Measurements from ENCODE around the gene LMAN1L.

Gene LMAN1L

GRCh38 chr15:74817370-74817737, 4.7 kb downstream of the LMAN1L start:
- DNase-seq: no peak

GRCh38 chr15:74820056-74820455, 7.4 kb downstream of the LMAN1L start:
- DNase-seq: no peak

GRCh38 chr15:74821091-74821789, 8.6 kb downstream of the LMAN1L start:
- no peak for DNase-seq

DNA sequence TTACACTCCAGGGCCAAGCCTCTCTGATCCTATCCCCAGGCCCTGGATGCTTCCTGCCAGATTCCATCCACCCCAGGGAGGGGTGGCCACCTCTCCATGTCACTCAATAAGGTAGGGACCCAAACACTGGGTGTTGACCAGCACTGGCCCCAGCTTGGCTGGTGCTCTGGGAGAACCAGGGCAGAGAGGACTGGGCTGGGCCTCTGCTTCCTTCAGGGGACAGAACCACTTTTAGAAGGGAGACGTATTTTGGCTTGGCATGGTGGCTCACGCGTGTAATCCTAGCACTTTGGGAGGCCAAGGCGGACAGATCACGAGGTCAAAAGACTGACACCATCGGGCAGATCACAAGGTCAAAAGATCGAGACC, 9.1 kb downstream of the LMAN1L start:
- no peak for DNase-seq

GRCh38 chr15:74822233-74822632, 9.6 kb downstream of the LMAN1L start:
- no peak for DNase-seq

DNA sequence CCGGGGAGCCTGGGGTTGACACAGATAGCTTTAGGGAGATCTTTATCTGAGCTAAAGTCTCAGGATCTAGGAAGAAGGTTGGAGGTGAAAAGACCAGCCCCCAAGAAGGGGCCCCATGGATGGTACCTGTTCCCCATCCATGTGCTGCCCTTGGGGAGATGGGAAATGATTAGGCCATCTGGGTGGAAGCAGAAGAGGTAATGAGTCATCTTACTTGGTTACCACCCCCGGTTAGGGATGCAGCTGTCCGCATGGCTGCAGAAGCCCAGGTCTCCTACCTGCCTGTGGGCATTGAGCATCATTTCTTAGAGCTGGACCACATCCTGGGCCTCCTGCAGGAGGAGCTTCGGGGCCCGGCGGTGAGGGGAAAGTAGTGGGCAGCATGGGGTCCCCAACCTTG, 10.7 kb downstream of the LMAN1L start:
- no peak for DNase-seq

DNA sequence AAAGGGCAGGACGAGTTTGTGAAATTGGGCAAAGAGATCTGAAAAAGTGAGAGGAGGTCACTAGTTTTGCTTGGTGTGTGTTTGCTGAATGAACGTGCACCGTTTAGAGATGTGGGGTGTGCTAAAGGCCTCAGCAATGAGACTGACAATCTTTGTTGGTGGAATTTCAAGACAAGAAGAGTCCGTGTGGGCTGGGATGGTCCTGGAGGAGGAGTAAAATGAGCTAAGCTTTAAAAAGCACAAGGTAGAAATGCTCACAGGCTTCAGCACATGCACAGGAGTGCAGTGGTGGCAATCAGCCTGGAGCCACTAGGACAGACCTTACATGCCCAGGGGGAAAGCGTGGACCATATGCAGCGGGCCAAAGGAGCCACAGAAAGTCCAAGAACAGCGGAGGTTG, 12.3 kb downstream of the LMAN1L start:
- no peak for DNase-seq

DNA sequence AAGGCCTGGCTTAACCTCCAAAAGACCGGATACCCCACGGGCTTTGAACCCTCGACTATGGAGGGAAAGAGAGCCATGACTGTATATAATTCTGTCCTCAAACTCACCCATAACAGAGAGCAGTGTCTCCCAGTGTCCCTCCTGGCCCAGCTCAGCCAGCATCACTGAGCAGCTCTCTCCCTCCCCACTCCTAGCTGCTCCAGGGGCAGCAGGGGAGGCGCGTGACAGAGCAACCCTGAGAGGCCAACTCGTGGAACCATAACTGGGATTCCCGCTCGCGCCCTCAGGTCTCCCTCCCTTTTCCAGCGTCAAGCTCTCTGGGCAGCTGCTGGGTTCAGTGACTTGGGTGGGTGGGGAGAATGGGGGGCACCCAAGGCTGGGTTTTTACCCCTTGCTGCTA, 13.2 kb downstream of the LMAN1L start:
- DNase-seq: no peak

DNA sequence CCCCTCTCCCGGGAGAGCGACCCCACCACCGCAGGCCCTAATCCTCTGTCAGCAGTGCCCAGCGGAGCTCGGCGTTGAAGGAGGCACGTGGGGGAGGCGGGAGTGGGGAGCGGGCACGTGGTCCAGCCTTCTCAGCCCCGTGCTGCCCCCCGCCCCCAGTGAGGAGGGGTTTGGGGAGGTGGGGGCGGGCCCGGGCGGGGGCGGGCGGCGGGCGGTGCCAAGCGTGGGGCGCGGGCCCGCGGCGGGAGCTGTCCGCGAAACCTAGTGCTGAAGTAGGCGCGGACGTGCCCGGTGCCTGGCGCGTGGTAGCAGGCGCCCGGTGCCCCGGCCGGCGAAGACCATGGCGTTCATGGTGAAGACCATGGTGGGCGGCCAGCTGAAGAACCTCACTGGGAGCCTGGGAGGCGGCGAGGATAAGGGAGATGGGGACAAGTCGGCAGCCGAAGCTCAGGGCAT, 13.8 kb downstream of the LMAN1L start, which contains the start of gene CPLX3:
Gene CPLX3 (plus strand): TSS at position 264 of the 456 bp plus-strand sequence. CDS start 77 bp downstream, at position 341.
- DNase-seq: no peak

GRCh38 chr15:74826921-74827320, 14.3 kb downstream of the LMAN1L start:
- DNase-seq: no peak

DNA sequence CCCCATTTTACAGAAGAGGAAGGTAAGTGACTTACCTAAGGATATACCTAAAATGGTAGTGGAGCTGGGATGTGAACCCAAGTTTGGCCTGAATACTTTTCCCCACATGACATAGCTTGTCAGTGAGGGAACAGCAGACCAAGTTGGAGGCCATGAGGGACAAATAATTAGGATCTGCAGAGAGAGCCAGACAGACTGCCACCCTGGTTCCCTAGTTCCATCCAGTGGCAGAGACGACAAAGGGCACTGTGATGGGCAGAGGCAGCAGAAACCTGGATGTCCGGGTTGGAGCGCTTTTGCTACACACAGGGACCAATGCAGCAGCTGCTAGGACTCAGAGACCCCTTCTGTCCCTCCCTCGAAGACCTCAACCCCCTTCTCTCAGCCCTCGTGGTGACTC, 15.0 kb downstream of the LMAN1L start:
- DNase-seq: no peak

GRCh38 chr15:74828835-74829234, 16.2 kb downstream of the LMAN1L start:
- no peak for DNase-seq

DNA sequence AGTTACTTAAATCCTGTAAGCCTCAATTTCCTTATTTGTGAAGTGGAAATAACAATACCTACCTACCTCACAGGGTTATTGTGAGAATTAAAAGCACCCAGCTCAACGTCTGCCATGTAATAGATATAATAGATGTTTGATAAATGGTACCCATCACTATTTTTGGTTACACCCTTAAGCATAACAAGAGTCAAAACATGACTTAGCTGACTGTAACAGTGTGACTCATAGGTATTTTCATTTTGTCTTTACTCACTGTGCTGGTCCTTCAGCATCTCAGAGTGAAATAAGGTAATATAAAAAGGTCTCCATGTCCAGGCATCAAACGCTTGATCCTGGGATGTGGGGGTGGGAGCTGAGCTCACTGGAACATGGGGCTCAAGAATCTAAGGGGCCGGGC, 16.9 kb downstream of the LMAN1L start:
- DNase-seq: no peak

GRCh38 chr15:74829991-74830390, 17.4 kb downstream of the LMAN1L start:
- no peak for DNase-seq

GRCh38 chr15:74830868-74831267, 18.2 kb downstream of the LMAN1L start:
- DNase-seq: no peak

- DNase-seq: no peak
These were observed 19.3 kb downstream of the LMAN1L start for GRCh38 chr15:74831813-74832495.

GRCh38 chr15:74832826-74833225, 20.2 kb downstream of the LMAN1L start:
- DNase-seq: no peak

DNA sequence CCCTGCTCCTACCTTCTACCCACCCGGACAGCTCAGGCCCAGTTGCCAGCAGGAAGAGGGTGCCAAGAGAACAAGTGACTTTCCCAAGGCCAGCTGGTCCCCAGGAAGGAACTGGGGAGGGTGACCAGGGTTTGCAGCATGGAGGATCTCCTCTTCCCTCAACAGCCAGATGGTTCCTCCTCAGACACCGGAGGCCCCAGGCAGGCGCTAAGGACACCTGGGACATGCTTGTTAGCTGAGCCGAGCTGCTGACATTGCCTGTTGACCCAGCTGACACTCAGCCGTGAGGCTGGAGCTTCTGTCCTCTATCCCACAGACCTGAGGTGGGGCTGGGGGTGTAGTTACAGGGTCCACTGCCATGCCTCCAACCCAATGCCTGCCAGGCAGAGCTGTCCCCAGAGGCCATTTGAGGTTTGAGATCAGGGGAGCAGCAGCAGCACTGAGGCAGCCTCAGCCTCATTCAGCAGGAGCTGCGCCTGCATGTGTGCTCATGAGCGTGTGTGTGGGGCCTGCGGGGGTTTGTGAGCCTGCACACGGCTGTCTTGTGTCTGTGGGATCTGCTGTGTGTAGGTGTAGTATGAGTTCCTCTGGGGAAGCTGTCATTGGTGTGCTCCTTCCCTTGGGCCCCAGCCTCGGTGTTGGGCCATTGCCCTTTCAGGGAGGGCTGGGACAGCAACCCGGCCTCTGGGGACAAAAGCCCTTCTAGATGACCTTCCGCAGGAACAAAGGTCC, 20.9 kb downstream of the LMAN1L start:
- DNase-seq: no peak

GRCh38 chr15:74835312-74835823, 22.7 kb downstream of the LMAN1L start:
- no peak for DNase-seq

DNA sequence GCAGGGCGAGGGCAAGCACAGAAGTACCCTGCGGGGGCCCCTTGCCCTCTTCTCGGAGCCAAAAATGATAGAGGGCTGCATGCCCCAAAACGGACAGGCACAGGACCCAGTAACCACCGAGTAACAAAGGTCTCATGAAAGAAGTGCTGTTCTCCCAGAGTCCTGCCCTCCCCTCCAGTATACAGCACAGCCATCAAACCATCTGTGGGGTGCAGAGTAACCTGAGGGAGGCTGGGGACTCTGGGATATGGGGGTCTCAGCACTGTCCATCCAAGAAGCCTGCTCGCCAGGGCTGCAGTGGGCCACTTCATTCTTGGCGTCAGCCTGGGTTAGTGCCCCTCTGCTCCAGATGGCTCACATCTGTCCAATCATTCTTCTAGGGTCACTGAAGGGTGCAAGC, 24.2 kb downstream of the LMAN1L start:
- no peak for DNase-seq

- DNase-seq: no peak
These were observed 25.0 kb downstream of the LMAN1L start for GRCh38 chr15:74837482-74838136.

DNA sequence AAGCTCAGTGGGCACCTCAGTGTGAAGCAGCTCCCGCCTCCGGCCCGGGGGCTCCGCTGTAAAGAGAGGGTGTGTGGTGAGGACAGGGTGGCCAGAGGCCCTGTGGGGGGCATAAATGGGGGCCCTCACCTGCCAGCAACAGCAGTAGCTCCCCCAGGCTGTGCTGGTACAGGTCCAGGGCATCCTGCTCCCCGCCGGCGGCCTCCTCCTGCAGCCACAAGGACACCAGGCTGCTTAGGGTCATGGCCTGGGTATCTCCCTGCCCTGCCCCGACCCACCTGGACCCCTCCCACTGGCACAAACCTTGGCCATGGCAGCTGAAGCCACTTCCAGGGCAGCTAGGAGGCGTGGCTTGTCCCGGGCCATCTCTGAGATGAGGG, 25.5 kb downstream of the LMAN1L start:
- no peak for DNase-seq

Measured in kidney glomerular epithelial cell (primary cell).